HepG2 (cell line): ENCODE results near the gene ARHGAP19. TPM values are rescaled to one million over a fixed set of nuclear protein-coding genes. Genes with fewer than 3 reads are reported as not detected.

Experiments used
- BRCA1 ChIP-seq: sonication (generic); formaldehyde crosslinking; IDR thresholded peaks from 2 replicates; pipeline ENCODE4 v1.4.0; 2020; ENCODE audit warnings: missing genetic modification reagents
- CEBPB ChIP-seq: IDR thresholded peaks from 2 replicates; pipeline ENCODE4 v1.6.1; 2011; ENCODE audit warnings: low read depth, low read length, improper control_type of control experiment, borderline replicate concordance
- CREB1 ChIP-seq, 2 experiments: fragments of 450-650 bp in 1 of 2; IDR thresholded peaks; 2 replicates each; pipeline ENCODE4 v1.6.1; 2016 to 2017; ENCODE audit warnings: control low read depth in 1 of 2, mild to moderate bottlenecking in 1 of 2, missing compliant biosample characterization in 1 of 2, missing genetic modification characterization in 1 of 2
- CREM ChIP-seq, 2 experiments: sonication (generic) in 1 of 2; formaldehyde crosslinking in 1 of 2; IDR thresholded peaks; 2 replicates each; pipeline versions ENCODE4 v1.4.0 to v1.6.1; 2016 to 2020; ENCODE audit warnings: antibody characterized with exemption in 1 of 2, mild to moderate bottlenecking in 1 of 2, missing genetic modification reagents in 1 of 2
- ETV5 ChIP-seq: IDR thresholded peaks from 2 replicates; pipeline ENCODE4 v1.6.1; 2018; ENCODE audit warnings: missing biosample characterization, missing genetic modification reagents, inconsistent platforms, borderline replicate concordance
- GABPA ChIP-seq, 2 experiments: IDR thresholded peaks; 2 replicates each; pipeline ENCODE4 v1.6.1; 2011 to 2016; ENCODE audit warnings: low read depth in 2 of 2, low read length in 1 of 2, missing biosample characterization in 1 of 2, missing genetic modification characterization in 1 of 2
- GATAD2A ChIP-seq: IDR thresholded peaks from 2 replicates; pipeline ENCODE4 v1.6.1; 2016
- GPN1 ChIP-seq: sonication (generic); formaldehyde crosslinking; IDR thresholded peaks from 2 replicates; pipeline ENCODE4 v1.5.1; 2020; ENCODE audit warnings: missing genetic modification reagents, borderline replicate concordance
- HNF4A ChIP-seq: sonication (generic); formaldehyde crosslinking; IDR thresholded peaks from 2 replicates; pipeline ENCODE4 v1.4.0; 2020; ENCODE audit warnings: missing genetic modification reagents
- LCORL ChIP-seq, 2 experiments: fragments of 450-650 bp in 1 of 2; sonication (generic) in 1 of 2; formaldehyde crosslinking in 1 of 2; IDR thresholded peaks; 2 replicates each; pipeline versions ENCODE4 v1.5.0 to v1.6.1; 2017 to 2020; ENCODE audit warnings: antibody characterized with exemption in 1 of 2, missing genetic modification reagents in 1 of 2
- RXRB ChIP-seq: IDR thresholded peaks from 2 replicates; pipeline ENCODE4 v1.6.1; 2016; ENCODE audit warnings: borderline replicate concordance, missing genetic modification reagents, missing compliant biosample characterization
- SIX1 ChIP-seq: sonication (generic); formaldehyde crosslinking; IDR thresholded peaks from 2 replicates; pipeline ENCODE4 v1.4.0; 2020; ENCODE audit warnings: missing genetic modification reagents, borderline replicate concordance
- SP1 ChIP-seq, 2 experiments: fragments of 450-650 bp in 1 of 2; sonication (generic) in 1 of 2; formaldehyde crosslinking in 1 of 2; IDR thresholded peaks; 2 replicates each; pipeline versions ENCODE4 v1.4.0 to v1.6.1; 2016 to 2020; ENCODE audit warnings: missing genetic modification reagents in 1 of 2
- SRSF9 ChIP-seq: fragments of 200-400 bp; formaldehyde crosslinking; IDR thresholded peaks from 2 replicates; pipeline ENCODE4 v1.6.1; 2018; ENCODE audit warnings: borderline replicate concordance, mild to moderate bottlenecking, low read depth, low read length; ENCODE audit not compliant: insufficient read depth, poor library complexity, severe bottlenecking
- ZKSCAN8 ChIP-seq: IDR thresholded peaks from 2 replicates; pipeline ENCODE4 v1.6.1; 2016; ENCODE audit warnings: borderline replicate concordance, missing genetic modification reagents, missing compliant biosample characterization
- ZNF530 ChIP-seq: sonication (generic); formaldehyde crosslinking; IDR thresholded peaks from 2 replicates; pipeline ENCODE4 v1.5.0; 2020; ENCODE audit warnings: low read depth, mild to moderate bottlenecking, missing genetic modification reagents
- ZNF557 ChIP-seq: sonication (generic); formaldehyde crosslinking; IDR thresholded peaks from 2 replicates; pipeline ENCODE4 v1.4.0; 2020; ENCODE audit warnings: missing genetic modification reagents
- ZNF614 ChIP-seq: IDR thresholded peaks from 2 replicates; pipeline ENCODE4 v1.6.1; 2018; ENCODE audit warnings: missing biosample characterization, missing genetic modification reagents, inconsistent platforms, borderline replicate concordance
- ZNF652 ChIP-seq: IDR thresholded peaks from 2 replicates; pipeline ENCODE4 v1.6.1; 2016; ENCODE audit warnings: low read depth, borderline replicate concordance
- ZNF709 ChIP-seq: sonication (generic); formaldehyde crosslinking; IDR thresholded peaks from 2 replicates; pipeline ENCODE4 v1.5.0; 2020; ENCODE audit warnings: mild to moderate bottlenecking, missing genetic modification reagents
- ZNF792 ChIP-seq: IDR thresholded peaks from 2 replicates; pipeline ENCODE4 v1.6.1; 2016
- polyA plus RNA-seq, 8 experiments: library from polyadenylated mRNA; depleted of rRNA in 3 of 8; stranded (reverse) in 7 of 8; unstranded in 1 of 8; fragments of >200 nt; fragmentation: Illumina TruSeq in 4 of 8; extraction: Trizol in 4 of 8; gene quantifications; 2 replicates each; pipeline versions ENCODE4 v1.2.1 to v1.2.3, GENCODE V29; 2011 to 2016; ENCODE audit warnings: low read depth in 4 of 8, missing spikeins in 1 of 8, mixed read lengths in 1 of 8; ENCODE audit not compliant: insufficient read depth in 1 of 8
- total RNA-seq, 5 experiments: library from RNA; depleted of rRNA; stranded (reverse); fragments of >200 nt; fragmentation: Illumina TruSeq; extraction: Trizol; gene quantifications; 2 replicates each; pipeline ENCODE4 v1.2.3, GENCODE V29; 2016; ENCODE audit warnings: low read depth in 1 of 5
- TF ChIP-seq, protein P1 (sequence below): sonication (generic); formaldehyde crosslinking; IDR thresholded peaks from 2 replicates; pipeline ENCODE4 v1.4.0; 2020; ENCODE audit warnings: missing genetic modification reagents
- TF ChIP-seq, protein P2 (sequence below): sonication (generic); formaldehyde crosslinking; IDR thresholded peaks from 2 replicates; pipeline ENCODE4 v1.4.0; 2020; ENCODE audit warnings: missing genetic modification reagents, borderline replicate concordance

Gene ARHGAP19
- total and polyA plus RNA-seq, 2 of the 13 experiments (the other 11 are each of a cell fraction or from before 2014, with no cell fraction given) = 7.6 to 10.0 TPM

DNA sequence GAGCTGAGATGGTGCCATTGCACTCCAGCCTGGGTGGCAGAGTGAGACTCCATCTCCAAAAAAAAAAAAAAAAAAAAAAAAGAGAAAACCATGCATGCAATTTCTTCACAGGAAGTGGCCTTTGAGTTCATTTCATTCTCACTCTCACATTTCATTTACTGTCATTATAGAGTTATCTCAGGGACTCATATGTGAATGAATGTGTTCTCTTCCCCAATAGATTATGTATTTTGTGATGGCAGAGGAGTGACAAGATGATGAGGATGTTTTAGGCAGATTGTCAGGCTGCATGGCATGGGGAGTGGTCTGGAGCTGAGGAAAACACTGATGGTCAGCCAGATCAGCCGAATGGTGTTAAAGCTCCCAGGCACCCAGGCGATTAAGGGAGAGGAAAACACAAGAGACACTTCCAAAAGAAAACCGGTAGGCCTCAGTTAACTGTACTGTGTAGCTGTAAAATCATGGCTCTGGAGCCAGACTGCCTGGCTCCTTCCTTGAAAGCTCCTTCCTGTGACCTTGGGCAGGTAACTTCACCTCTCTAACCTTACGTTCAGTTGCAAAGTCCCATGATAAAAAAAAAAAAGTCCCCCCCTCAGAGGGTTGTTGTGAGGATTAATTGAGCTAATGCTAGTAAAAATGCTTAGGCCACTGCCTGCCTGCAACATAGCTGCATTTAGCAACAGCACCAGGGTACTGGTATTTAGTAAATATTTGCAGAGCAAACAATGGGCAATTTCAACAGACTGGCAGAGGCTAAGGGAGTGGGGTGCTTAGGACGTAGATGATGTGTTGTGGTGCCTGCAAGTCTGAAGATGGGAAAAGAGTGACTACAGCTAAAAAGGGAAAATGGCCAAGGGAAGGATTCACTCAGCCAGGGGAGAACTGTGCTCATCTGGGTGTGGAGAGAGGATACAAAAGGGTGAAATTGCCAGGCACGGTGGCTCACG lies 35.2 kb upstream of the ARHGAP19 start (continued):
- TF ChIP-seq CREM (IDR thresholded peaks at IDR 0.05) = peak; percentile 73
- no peak for TF ChIP-seq CREM (CRISPR knock-in tag; IDR thresholded peaks at IDR 0.05)
- peak; percentile 93 for TF ChIP-seq RXRB
- no peak for TF ChIP-seq GPN1 (CRISPR knock-in tag)
- TF ChIP-seq, protein P1, sequence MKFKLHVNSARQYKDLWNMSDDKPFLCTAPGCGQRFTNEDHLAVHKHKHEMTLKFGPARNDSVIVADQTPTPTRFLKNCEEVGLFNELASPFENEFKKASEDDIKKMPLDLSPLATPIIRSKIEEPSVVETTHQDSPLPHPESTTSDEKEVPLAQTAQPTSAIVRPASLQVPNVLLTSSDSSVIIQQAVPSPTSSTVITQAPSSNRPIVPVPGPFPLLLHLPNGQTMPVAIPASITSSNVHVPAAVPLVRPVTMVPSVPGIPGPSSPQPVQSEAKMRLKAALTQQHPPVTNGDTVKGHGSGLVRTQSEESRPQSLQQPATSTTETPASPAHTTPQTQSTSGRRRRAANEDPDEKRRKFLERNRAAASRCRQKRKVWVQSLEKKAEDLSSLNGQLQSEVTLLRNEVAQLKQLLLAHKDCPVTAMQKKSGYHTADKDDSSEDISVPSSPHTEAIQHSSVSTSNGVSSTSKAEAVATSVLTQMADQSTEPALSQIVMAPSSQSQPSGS = peak; percentile 77
- no peak; the same call in 1 of the 2 replicates for TF ChIP-seq LCORL (IDR thresholded peaks at IDR 0.05)
- TF ChIP-seq LCORL (CRISPR knock-in tag; IDR thresholded peaks at IDR 0.05) = peak; percentile 92
- no peak for TF ChIP-seq SP1 (IDR thresholded peaks at IDR 0.05)
- no peak; the same call in 1 of the 2 replicates for TF ChIP-seq SP1 (CRISPR knock-in tag; IDR thresholded peaks at IDR 0.05)
- peak; percentile 86; the same call in 1 of the 2 replicates for TF ChIP-seq SIX1 (CRISPR knock-in tag)
- TF ChIP-seq ZNF652 (CRISPR knock-in tag) = no peak; the same call in 1 of the 2 replicates
- TF ChIP-seq ETV5 = peak; percentile 63; the same call in 1 of the 2 replicates
- no peak for TF ChIP-seq GABPA (IDR thresholded peaks at IDR 0.05; ENCODE audit: low read depth, low read length)
- TF ChIP-seq GABPA (CRISPR knock-in tag; IDR thresholded peaks at IDR 0.05; ENCODE audit: low read depth) = no peak
- TF ChIP-seq CEBPB = peak; percentile 97
- TF ChIP-seq ZNF709 = peak; percentile 21; the same call in 1 of the 2 replicates
- no peak for TF ChIP-seq SRSF9
- TF ChIP-seq, protein P2, sequence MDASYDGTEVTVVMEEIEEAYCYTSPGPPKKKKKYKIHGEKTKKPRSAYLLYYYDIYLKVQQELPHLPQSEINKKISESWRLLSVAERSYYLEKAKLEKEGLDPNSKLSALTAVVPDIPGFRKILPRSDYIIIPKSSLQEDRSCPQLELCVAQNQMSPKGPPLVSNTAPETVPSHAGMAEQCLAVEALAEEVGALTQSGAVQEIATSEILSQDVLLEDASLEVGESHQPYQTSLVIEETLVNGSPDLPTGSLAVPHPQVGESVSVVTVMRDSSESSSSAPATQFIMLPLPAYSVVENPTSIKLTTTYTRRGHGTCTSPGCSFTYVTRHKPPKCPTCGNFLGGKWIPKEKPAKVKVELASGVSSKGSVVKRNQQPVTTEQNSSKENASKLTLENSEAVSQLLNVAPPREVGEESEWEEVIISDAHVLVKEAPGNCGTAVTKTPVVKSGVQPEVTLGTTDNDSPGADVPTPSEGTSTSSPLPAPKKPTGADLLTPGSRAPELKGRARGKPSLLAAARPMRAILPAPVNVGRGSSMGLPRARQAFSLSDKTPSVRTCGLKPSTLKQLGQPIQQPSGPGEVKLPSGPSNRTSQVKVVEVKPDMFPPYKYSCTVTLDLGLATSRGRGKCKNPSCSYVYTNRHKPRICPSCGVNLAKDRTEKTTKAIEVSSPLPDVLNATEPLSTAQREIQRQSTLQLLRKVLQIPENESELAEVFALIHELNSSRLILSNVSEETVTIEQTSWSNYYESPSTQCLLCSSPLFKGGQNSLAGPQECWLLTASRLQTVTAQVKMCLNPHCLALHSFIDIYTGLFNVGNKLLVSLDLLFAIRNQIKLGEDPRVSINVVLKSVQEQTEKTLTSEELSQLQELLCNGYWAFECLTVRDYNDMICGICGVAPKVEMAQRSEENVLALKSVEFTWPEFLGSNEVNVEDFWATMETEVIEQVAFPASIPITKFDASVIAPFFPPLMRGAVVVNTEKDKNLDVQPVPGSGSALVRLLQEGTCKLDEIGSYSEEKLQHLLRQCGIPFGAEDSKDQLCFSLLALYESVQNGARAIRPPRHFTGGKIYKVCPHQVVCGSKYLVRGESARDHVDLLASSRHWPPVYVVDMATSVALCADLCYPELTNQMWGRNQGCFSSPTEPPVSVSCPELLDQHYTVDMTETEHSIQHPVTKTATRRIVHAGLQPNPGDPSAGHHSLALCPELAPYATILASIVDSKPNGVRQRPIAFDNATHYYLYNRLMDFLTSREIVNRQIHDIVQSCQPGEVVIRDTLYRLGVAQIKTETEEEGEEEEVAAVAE (CRISPR knock-in tag) = no peak; the same call in 1 of the 2 replicates
- peak; percentile 90 for TF ChIP-seq ZNF614 (CRISPR knock-in tag)
- TF ChIP-seq HNF4A (CRISPR knock-in tag) = peak; percentile 73
- peak; percentile 98 for TF ChIP-seq GATAD2A (CRISPR knock-in tag)
- no peak for TF ChIP-seq BRCA1 (CRISPR knock-in tag)
- TF ChIP-seq ZNF530 (CRISPR knock-in tag) = no peak
- no peak for TF ChIP-seq ZNF557 (CRISPR knock-in tag)
- peak; percentile 83; the same call in 1 of the 2 replicates for TF ChIP-seq ZKSCAN8 (CRISPR knock-in tag)
- no peak for TF ChIP-seq CREB1 (IDR thresholded peaks at IDR 0.05)
- TF ChIP-seq CREB1 (CRISPR knock-in tag; IDR thresholded peaks at IDR 0.05) = peak; percentile 80
- peak; percentile 70; the same call in 1 of the 2 replicates for TF ChIP-seq ZNF792 (CRISPR knock-in tag)
